Measurements from ENCODE around the gene DEAF1. TPM values are rescaled to one million over a fixed set of nuclear protein-coding genes. Genes with fewer than 3 reads are reported as not detected.

Gene DEAF1
- total and polyA plus RNA-seq, 5 experiments from 2014 or later, result 27.0 to 58.2 (median 46.5) TPM

DNA sequence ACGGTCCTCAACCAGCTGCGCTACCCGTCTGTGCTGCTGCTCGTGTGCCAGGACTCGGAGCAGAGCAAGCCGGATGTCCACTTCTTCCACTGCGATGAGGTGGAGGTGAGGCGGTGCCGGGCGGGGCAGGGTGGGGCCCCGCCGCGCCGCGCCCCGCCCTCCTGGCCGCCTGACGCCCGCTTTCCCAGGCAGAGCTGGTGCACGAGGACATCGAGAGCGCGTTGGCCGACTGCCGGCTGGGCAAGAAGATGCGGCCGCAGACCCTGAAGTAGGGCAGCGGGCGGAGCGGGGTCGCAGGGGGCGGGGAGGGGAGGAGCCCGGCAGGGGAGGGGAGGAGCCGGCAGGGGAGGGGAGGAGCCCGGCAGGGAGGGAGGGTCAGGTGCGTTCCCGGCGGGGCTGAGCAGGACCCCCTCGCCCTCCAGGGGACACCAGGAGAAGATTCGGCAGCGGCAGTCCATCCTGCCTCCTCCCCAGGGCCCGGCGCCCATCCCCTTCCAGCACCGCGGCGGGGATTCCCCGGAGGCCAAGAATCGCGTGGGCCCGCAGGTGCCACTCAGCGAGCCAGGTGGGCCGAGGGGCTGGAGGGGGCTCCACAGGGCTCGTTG is 25.7 kb upstream of the DEAF1 start:
- Mint-ChIP-seq H3K27ac (peak overlapping the region in 1 of 10 donors; percentile 43), H3K36me3 (peaks cover 0 to 3% (median 2%) of the 10 kb centered on the region in 3 donors), H3K9me3 (peaks cover 0 to 5% (median 0%) of the 10 kb centered on the region in 9 donors), H3K27me3 (peaks cover 4 to 9% (median 7%) of the 10 kb centered on the region in 5 donors), H3K4me3 (peak overlapping the region in 5 of 10 donors; percentile 33 to 79 (median 57)), H3K4me1 (peaks cover 6 to 21% (median 16%) of the 10 kb centered on the region in 4 donors)
- peak; percentile 38 to 53 for ATAC-seq
- POLR2A ChIA-PET, result interaction anchor here (0.5 to 10.3 kb wide), 11 partner anchors 18 to 166 kb away, joined by 3 to 109 read pairs (median 4); partner anchors contain the start of genes DEAF1, IRF7 and TMEM80
- DNase-seq, result peak in 5 of 10 donors; percentile 25 to 62 (median 41)

DNA sequence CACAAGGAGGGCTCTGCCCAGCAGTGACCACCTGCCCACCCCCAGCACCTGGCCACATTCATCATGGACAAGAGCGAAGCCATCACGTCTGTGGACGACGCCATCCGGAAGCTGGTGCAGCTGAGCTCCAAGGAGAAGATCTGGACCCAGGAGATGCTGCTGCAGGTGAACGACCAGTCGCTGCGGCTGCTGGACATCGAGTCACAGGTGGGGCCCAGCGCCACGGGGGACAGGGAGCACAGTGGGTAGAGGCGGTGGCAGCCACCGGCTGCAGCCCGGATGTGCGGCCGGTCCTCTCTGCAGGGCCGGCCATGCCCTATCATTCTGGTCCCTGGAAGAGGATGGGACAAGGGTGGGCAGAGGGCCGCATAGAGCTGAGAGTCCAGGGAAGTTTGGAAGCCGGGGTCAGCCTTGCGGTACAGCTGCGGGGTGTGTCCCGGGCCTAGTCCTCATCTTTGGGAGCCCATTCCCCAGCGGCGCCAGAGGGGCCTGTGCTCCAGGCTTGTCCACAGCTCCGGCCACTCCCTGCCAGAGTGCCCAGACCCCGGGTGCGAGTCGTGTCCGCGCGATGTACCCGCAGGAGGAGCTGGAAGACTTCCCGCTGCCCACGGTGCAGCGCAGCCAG is 25.1 kb upstream of the DEAF1 start:
- Mint-ChIP-seq H3K4me1 (peaks cover 6 to 21% (median 15%) of the 10 kb centered on the region in 4 donors), H3K27me3 (peaks cover 4 to 11% (median 9%) of the 10 kb centered on the region in 5 donors), H3K4me3 (peak overlapping the region in 9 of 10 donors; percentile 24 to 69 (median 55)), H3K27ac (peak overlapping the region in 2 of 10 donors; percentile 43 to 75), H3K9me3 (peaks cover 0 to 7% (median 0%) of the 10 kb centered on the region in 9 donors), H3K36me3 (peaks cover 2 to 4% (median 3%) of the 10 kb centered on the region in 3 donors)
- POLR2A ChIA-PET, result interaction anchor here (0.5 to 10.3 kb wide), 8 partner anchors 18 to 151 kb away, joined by 3 to 109 read pairs (median 3); partner anchors contain the start of genes DEAF1, IRF7 and TMEM80
- DNase-seq (no peak), ATAC-seq (no peak)

DNA sequence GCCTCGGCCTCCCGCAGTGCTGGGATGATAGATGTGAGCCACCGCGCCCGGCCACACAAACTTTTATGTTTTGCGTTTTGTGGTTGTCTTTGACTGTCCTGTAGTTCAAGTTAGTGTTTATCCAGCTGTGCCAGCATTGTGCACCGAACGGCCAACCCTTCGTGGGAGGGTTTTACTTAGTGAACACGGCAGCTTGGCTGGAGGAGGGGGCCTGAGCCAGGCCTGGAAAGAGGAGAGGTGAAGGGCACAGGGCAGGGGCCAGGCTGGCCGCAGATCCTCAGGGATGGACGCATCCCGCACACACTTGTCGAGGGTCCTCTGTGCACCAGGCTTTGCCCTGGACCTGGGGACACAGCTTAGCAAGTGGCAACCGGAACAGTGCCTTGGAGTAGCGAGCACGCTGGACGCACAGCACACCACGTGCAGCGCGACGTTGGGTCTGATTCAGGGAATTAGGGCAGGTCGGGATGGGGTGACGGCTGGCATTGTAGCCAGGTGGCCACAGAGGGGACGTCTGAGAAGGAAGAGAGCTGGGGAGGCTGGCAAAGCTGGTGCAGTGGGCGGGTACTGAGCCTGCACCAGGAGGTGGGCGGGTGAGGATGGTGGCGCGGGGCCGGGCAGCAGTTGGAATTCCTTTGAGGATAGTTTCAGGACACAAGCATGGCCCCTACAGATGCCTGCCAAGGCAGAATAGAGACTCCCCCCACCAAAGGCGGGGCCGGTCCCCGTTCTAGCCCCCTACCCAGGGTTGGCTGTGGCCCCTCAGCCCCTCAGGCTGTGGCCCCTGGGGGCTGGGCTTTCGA is 24.4 kb upstream of the DEAF1 start:
- POLR2A ChIA-PET, result interaction anchor here (0.6 to 10.3 kb wide), 3 partner anchors 12 to 64 kb away, joined by 3 to 109 read pairs (median 5); partner anchors contain the start of genes DEAF1 and TMEM80
- peak overlapping the region in 8 of 10 donors; percentile 44 to 69 (median 57) for H3K4me3 Mint-ChIP-seq
- ATAC-seq, result no peak
- peaks cover 0 to 12% (median 0%) of the 10 kb centered on the region in 9 donors for H3K9me3 Mint-ChIP-seq
- peaks cover 4 to 12% (median 9%) of the 10 kb centered on the region in 5 donors for H3K27me3 Mint-ChIP-seq
- H3K36me3 Mint-ChIP-seq, result peaks cover 2 to 4% (median 3%) of the 10 kb centered on the region in 3 donors
- peaks cover 6 to 21% (median 14%) of the 10 kb centered on the region in 4 donors for H3K4me1 Mint-ChIP-seq
- no peak overlapping the region for H3K27ac Mint-ChIP-seq
- DNase-seq, result no peak

DNA sequence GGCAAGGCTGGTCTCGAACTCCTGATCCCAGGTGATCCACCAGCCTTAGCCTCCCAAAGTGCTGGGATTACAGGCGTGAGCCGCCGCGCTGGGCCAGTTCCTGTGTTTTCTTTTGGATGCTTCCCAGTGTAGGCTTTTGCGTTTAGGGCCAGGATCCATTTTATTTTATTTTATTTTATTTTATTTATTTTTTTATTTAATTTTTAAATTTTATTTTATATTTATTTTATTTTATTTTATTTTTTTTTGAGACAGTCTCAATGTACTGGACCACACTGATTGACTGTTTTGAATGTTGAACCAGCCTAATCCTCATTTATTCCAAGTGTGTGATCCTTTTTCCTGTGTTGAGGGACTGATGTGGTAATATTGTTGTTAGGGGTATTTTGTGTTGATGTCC is 19.4 kb upstream of the DEAF1 start:
- Mint-ChIP-seq H3K27ac (no peak overlapping the region), H3K27me3 (peaks cover 1 to 20% (median 11%) of the 10 kb centered on the region in 5 donors), H3K36me3 (peaks cover 0 to 4% (median 3%) of the 10 kb centered on the region in 3 donors), H3K9me3 (peaks cover 0 to 12% (median 0%) of the 10 kb centered on the region in 9 donors), H3K4me1 (peaks cover under 1 to 13% (median 6%) of the 10 kb centered on the region in 4 donors), H3K4me3 (no peak overlapping the region)
- POLR2A ChIA-PET, result no interaction called here
- DNase-seq (no peak), ATAC-seq (no peak)

DNA sequence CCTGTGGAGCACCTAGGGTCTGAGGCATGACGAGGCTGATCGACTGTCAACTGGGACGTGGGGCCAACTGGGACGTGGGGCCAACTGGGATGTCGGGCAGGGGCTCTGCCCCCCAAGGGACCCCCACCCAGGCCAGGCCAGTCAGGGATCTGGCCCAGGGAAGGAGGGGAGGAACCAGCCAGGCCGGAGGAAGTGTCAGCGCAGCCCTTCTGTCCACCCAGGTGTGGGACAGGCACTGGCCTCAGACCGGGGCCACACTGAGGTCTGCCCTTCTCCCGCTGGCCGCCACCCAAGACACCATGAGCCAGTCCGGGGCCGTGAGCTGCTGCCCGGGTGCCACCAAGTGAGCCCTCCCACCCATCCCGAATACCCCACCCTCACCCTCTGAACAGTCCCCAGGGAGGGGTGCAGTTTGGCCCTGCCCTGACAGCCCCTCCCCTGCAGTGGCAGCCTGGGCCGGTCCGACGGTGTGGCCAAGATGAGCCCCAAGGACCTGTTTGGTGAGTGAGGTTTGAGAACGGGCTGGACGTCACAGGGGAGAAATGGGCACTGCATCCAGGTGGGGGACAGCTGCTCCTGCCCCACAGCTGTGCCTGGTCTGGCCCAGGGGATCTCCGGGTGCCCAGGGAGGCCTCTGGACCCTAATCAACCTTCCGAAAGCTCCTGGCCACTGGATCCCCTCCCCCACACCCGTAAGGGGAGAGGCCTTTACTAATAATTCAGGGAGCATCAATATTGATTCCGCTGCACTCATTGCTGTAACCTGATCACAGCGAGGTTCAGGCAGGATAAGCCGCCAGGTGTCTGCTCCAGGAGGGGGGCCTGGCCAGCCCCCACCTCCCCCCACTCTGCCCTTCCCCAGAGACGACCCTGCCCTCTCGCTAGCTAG is 14.3 kb upstream of the DEAF1 start:
- Mint-ChIP-seq H3K9me3 (no peaks in the 10 kb centered on the region), H3K4me1 (peaks cover 3 to 18% (median 10%) of the 10 kb centered on the region in 4 donors), H3K4me3 (no peak overlapping the region), H3K36me3 (no peaks in the 10 kb centered on the region), H3K27ac (no peak overlapping the region), H3K27me3 (peaks cover 1 to 33% (median 11%) of the 10 kb centered on the region in 5 donors)
- POLR2A ChIA-PET, result interaction anchor here (0.7 kb wide), 1 partner anchor 68 kb away, joined by 4 read pairs; the partner anchor contains the start of gene GATD1
- DNase-seq (no peak), ATAC-seq (no peak)

DNA sequence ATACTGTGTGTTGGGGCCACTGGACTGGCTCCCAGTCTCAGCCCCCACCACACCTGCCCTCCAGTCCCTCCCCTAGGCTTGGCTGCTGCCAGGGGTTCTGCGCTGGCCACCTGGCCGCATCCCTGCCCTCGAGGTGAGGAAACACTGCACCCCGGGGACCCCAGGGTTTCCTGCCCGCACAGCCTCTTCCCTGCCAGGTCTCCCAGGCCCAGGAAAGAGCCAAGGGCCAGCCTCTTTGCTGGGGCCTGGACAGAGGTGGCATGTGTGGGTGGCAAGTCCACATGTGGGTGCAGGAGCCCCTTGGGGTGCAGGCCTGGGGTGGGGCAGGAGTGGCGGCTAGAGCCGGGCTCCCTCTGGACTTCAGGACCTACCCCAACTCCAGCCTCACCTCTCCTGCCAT is 13.5 kb upstream of the DEAF1 start:
- POLR2A ChIA-PET, result no interaction called here
- H3K4me3 Mint-ChIP-seq, result no peak overlapping the region
- no peak for ATAC-seq
- no peak overlapping the region for H3K27ac Mint-ChIP-seq
- peak in 1 of 10 donors; percentile 23 for DNase-seq
- peaks cover 3 to 18% (median 11%) of the 10 kb centered on the region in 4 donors for H3K4me1 Mint-ChIP-seq
- no peaks in the 10 kb centered on the region for H3K9me3 Mint-ChIP-seq
- peaks cover 1 to 33% (median 11%) of the 10 kb centered on the region in 5 donors for H3K27me3 Mint-ChIP-seq
- H3K36me3 Mint-ChIP-seq, result no peaks in the 10 kb centered on the region

DNA sequence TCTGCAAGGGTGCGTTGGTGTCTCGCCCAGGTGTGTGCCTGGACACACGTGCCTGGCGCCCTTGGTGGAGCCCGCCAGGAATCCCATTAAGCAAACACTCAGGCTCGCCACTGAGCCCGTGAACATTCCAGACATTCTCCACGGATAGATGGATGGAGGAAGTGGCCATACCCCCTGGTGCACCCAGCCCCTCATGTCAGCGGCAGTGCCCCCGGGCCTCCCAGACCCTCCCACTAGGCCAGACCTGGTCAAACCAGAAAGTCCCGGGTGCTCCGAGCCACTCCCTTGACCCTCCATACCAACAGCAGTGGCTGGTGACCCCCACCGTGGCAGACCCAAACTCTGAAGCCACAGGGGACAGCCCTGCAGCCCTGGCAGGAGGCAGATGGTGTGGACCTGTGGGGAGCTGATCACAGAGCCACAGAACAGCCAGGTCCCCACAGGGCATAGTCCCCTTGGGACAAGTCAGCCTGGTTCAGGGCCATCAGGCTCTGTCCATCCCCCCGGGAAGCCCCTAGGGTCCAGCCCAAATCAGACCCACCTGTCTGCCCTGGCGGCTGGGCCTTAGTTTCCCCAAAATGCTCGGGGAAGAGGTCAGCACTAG is 12.9 kb upstream of the DEAF1 start:
- Mint-ChIP-seq H3K27ac (no peak overlapping the region), H3K9me3 (no peaks in the 10 kb centered on the region), H3K27me3 (peaks cover 1 to 33% (median 11%) of the 10 kb centered on the region in 5 donors), H3K36me3 (no peaks in the 10 kb centered on the region), H3K4me1 (peaks cover 3 to 18% (median 11%) of the 10 kb centered on the region in 4 donors), H3K4me3 (peak overlapping the region in 4 of 10 donors; percentile 30 to 62 (median 56))
- no peak for DNase-seq
- POLR2A ChIA-PET, result no interaction called here
- ATAC-seq, result no peak

DNA sequence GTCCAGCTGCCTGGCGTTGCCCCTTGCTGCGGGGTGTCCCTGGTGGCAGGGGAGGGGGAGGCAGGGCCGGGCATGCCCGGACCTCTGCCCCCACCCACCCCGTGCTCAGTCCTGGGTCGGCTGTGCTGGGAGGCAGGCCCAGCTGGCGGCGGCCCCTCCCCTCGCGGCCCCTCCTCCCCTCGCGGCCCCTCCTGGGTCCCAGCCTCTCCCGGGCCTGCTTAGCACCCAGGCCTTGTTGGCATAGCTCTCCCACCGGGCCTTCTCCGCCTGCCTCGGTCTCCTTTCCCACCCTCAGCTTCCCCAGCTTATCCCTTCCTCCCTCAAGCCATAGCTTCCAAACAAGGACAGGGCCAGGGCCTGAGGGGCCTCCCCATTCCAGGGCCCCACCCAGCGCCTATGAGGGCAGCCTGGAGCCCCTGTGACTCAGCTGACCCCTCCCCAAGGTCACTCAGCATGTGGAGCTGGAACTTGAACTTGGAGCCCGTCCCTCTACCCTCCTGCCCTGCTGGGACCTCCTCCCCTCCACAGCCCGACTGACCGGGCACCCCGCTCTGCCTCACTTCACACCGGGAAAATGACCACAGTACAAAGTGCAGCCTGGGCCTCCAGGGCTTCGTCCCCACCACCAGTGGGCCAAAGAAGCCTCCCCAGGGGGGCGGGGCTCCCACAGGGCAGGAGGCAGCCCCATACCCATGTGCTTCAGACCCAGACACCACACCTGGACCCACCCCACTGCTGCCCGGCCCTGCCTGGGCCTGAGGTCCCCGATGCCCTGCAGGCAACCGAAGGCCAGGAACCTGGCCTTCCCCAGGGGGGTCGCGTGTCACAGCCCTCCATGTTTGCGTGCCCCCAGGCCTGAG is 12.2 kb upstream of the DEAF1 start:
- Mint-ChIP-seq H3K27ac (no peak overlapping the region), H3K36me3 (no peaks in the 10 kb centered on the region), H3K27me3 (peaks cover 1 to 33% (median 11%) of the 10 kb centered on the region in 5 donors), H3K4me3 (peak overlapping the region in 5 of 10 donors; percentile 18 to 63 (median 60)), H3K9me3 (no peaks in the 10 kb centered on the region), H3K4me1 (peaks cover 3 to 18% (median 11%) of the 10 kb centered on the region in 4 donors)
- no peak for DNase-seq
- no peak for ATAC-seq
- POLR2A ChIA-PET, result interaction anchor here (0.8 to 1.0 kb wide), 2 partner anchors 9 to 12 kb away, joined by 3 to 5 read pairs; no protein-coding TSS in a partner anchor

DNA sequence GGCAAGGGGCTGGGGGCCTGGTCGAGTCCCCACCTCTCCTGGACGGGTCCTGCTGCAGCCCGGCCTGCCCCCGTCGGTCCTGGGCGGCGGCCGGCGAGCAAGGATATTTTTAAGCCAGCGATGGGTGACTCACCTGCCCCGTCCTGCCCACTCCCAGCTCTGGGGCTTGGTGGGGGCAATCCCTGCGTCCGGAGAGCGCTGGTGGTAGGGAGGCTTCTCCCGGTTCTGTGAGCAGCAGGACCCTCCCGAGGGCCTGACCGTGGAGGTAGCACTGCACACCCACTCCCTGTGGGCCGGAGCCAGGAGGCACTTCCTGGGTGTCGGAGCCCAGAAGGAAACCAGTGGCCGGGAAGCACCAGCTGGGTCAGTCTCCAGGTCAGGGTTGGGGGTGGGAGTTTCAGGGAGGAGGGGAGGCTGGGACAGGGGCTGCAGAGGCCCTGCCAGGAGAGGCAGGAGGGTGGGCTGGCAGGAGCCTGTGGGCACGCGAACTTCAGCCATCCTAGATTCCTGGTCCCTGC is 11.5 kb upstream of the DEAF1 start:
- no peak for DNase-seq
- Mint-ChIP-seq H3K4me3 (peak overlapping the region in 2 of 10 donors; percentile 18 to 22), H3K27me3 (peaks cover 1 to 32% (median 11%) of the 10 kb centered on the region in 5 donors), H3K36me3 (no peaks in the 10 kb centered on the region), H3K4me1 (peaks cover 3 to 18% (median 11%) of the 10 kb centered on the region in 4 donors), H3K9me3 (no peaks in the 10 kb centered on the region), H3K27ac (no peak overlapping the region)
- POLR2A ChIA-PET, result interaction anchor here (0.8 to 2.1 kb wide), 3 partner anchors 8 to 15 kb away, joined by 3 to 8 read pairs (median 5); no protein-coding TSS in a partner anchor
- peak in 1 of 2 donors; percentile 14 for ATAC-seq

All from naive thymus-derived CD8-positive, alpha-beta T cell (primary cell).